Caco-2 (cell line): Measurements from ENCODE around the gene OR8B8. TPM values are rescaled to one million over a fixed set of nuclear protein-coding genes. Genes with fewer than 3 reads are reported as not detected.
"Not testable (repeated sequence)": the region's sequence is repeated elsewhere in the genome, so short reads cannot be mapped to it uniquely, and the experiment has no call there.

Experiments used
- BruUV-seq: library from RNA; stranded (reverse); fragments of 400-500 nt; replicated peaks from 2 replicates; lab custom pipeline; 2021; lab: Mats Ljungman, UMichigan
- CTCF ChIA-PET: fragments of 300-600 bp; sonication (Branson Sonifier 250); formaldehyde crosslinking; loops from one replicate; lab custom pipeline; 2022; ENCODE audit warnings: antibody characterized with exemption; lab: Charles Lee
- POLR2A ChIA-PET: fragments of 300-600 bp; sonication (Branson Sonifier 250); formaldehyde crosslinking; loops from one replicate; lab custom pipeline; 2022; ENCODE audit warnings: antibody characterized with exemption; lab: Charles Lee
- DNase-seq, 2 experiments: peaks; one replicate each; pipeline versions ENCODE4 v3.0.0 to v3.0.0-alpha.2; 2020 to 2022
- H3K27me3 ChIP-seq: replicated peaks from 2 replicates; pipeline ENCODE4 v1.6.0; 2011; ENCODE audit warnings: low read length; ENCODE audit not compliant: control insufficient read depth, insufficient read depth
- H3K36me3 ChIP-seq: 2 replicates; pipeline ENCODE4 v1.5.1; 2011; ENCODE audit warnings: low read length; ENCODE audit not compliant: control insufficient read depth, insufficient read depth
- H3K4me1 ChIP-seq: fragments of 250-450 bp; sonication (Bioruptor Pico); 2 replicates; pipeline ENCODE4 v1.5.1; 2020; ENCODE audit warnings: mild to moderate bottlenecking
- H3K4me3 ChIP-seq: 2 replicates; pipeline ENCODE4 v1.5.1; 2011; ENCODE audit warnings: low read depth, mild to moderate bottlenecking, control low read depth, low read length
- H3K9me3 ChIP-seq: fragments of 250-450 bp; sonication (Bioruptor Pico); 2 replicates; pipeline ENCODE4 v1.5.1; 2020; ENCODE audit warnings: mild to moderate bottlenecking, moderate library complexity
- H3K27ac Mint-ChIP-seq: one replicate; pipeline ENCODE4 v1.8.0; 2022; ENCODE audit warnings: mixed read lengths; ENCODE audit not compliant: unreplicated experiment
- H3K27me3 Mint-ChIP-seq: one replicate; pipeline ENCODE4 v1.8.0; 2022; ENCODE audit warnings: mixed read lengths; ENCODE audit not compliant: insufficient read depth, unreplicated experiment
- H3K36me3 Mint-ChIP-seq: one replicate; pipeline ENCODE4 v1.8.0; 2022; ENCODE audit warnings: mild to moderate bottlenecking, mixed read lengths; ENCODE audit not compliant: insufficient read depth, unreplicated experiment
- H3K4me1 Mint-ChIP-seq: one replicate; pipeline ENCODE4 v1.8.0; 2022; ENCODE audit warnings: low read depth, mixed read lengths; ENCODE audit not compliant: unreplicated experiment
- H3K4me3 Mint-ChIP-seq: one replicate; pipeline ENCODE4 v1.8.0; 2022; ENCODE audit warnings: mild to moderate bottlenecking, moderate library complexity, mixed read lengths; ENCODE audit not compliant: unreplicated experiment
- H3K9me3 Mint-ChIP-seq: one replicate; pipeline ENCODE4 v1.8.0; 2022; ENCODE audit warnings: mixed read lengths; ENCODE audit not compliant: unreplicated experiment
- CTCF ChIP-seq, 2 experiments: fragments of 200-600 bp in 1 of 2; IDR thresholded peaks; 1 replicate in 1 of 2; 2 replicates in 1 of 2; pipeline versions ENCODE4 v1.5.1 to v1.8.0; 2011 to 2022; ENCODE audit warnings: antibody characterized with exemption in 1 of 2, control low read depth in 1 of 2, inconsistent platforms in 1 of 2, low read depth in 1 of 2, low read length in 1 of 2, mild to moderate bottlenecking in 1 of 2, moderate library complexity in 1 of 2; ENCODE audit not compliant: insufficient read depth in 1 of 2, severe bottlenecking in 1 of 2, unreplicated experiment in 1 of 2
- intact Hi-C: fragments of 100-400 bp; cut with micrococcal nuclease; formaldehyde crosslinking; loops from one replicate; pipeline ENCODE4 v1.10.0; 2022; ENCODE audit not compliant: unreplicated experiment
- total RNA-seq: library from RNA; stranded (reverse); gene quantifications from 2 replicates; pipeline ENCODE4 v1.2.3, GENCODE V29; 2022

The OR8B8 gene
- total RNA-seq, 1 experiment from 2014 or later = not detected

DNA sequence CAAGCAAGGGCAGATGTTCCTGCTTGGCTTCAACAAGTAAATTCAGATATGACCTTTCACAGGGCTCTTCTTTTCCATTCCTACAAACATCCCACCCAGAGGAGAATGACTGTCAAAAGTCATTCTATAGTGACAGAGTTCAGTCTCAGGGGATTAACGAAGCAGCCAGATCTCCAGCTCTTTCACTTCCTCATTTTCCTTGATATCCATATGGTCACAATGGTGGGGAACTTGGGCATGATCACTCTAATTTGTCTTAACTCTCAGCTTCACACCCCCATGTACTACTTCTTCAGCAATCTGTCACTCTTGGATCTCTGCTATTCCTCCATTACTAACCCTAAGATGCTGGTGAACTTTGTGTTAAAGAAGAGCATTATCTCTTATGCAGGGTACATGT, 15.0 kb upstream of the OR8B8 start:
- H3K9me3 Mint-ChIP-seq = peaks cover 18% of the 10 kb centered on the region
- BruUV-seq = no TSS peak
- H3K36me3 ChIP-seq = no peaks in the 10 kb centered on the region
- no peaks in the 10 kb centered on the region for H3K4me1 Mint-ChIP-seq
- H3K27me3 Mint-ChIP-seq = peaks cover 21% of the 10 kb centered on the region
- H3K9me3 ChIP-seq = 0 out of 2 replicates have a peak, but pooled peaks cover 5% of the 10 kb centered on the region
- H3K36me3 Mint-ChIP-seq = no peaks in the 10 kb centered on the region
- no peak for TF ChIP-seq CTCF (IDR thresholded peaks at IDR 0.05; ENCODE audit: insufficient read depth in 1 of 2, low read depth in 1 of 2, low read length in 1 of 2, severe bottlenecking in 1 of 2, unreplicated experiment in 1 of 2)
- POLR2A ChIA-PET = no interaction called here
- no peak overlapping the region for H3K27ac Mint-ChIP-seq
- H3K4me3 ChIP-seq = no peak overlapping the region
- DNase-seq = no peak
- CTCF ChIA-PET = no interaction called here
- H3K4me1 ChIP-seq = no peaks in the 10 kb centered on the region
- H3K4me3 Mint-ChIP-seq = no peak overlapping the region
- intact Hi-C loops = no loop called here
- no peaks in the 10 kb centered on the region for H3K27me3 ChIP-seq

GRCh38 chr11:124459379-124459778, 13.9 kb upstream of the OR8B8 start:
- H3K4me3 ChIP-seq, H3K36me3 Mint-ChIP-seq, H3K36me3 ChIP-seq, H3K4me1 Mint-ChIP-seq, H3K27ac Mint-ChIP-seq, H3K4me3 Mint-ChIP-seq, POLR2A ChIA-PET, intact Hi-C loops, DNase-seq, CTCF ChIA-PET, BruUV-seq, H3K27me3 ChIP-seq, H3K4me1 ChIP-seq, H3K9me3 ChIP-seq: not testable (repeated sequence)
- Mint-ChIP-seq H3K27me3 (peaks cover 18% of the 10 kb centered on the region), H3K9me3 (peaks cover 18% of the 10 kb centered on the region)

GRCh38 chr11:124454552-124454951, 9.1 kb upstream of the OR8B8 start:
- BruUV-seq = no TSS peak
- H3K4me1 ChIP-seq = no peaks in the 10 kb centered on the region
- H3K27me3 Mint-ChIP-seq = peaks cover 24% of the 10 kb centered on the region
- H3K4me1 Mint-ChIP-seq = no peaks in the 10 kb centered on the region
- H3K27ac Mint-ChIP-seq = no peak overlapping the region
- H3K9me3 Mint-ChIP-seq = no peaks in the 10 kb centered on the region
- no peak for DNase-seq
- H3K4me3 Mint-ChIP-seq = no peak overlapping the region
- H3K36me3 ChIP-seq = no peaks in the 10 kb centered on the region
- H3K9me3 ChIP-seq = peaks cover 7% of the 10 kb centered on the region; the same call in 1 of the 2 replicates
- H3K4me3 ChIP-seq = no peak overlapping the region
- H3K27me3 ChIP-seq = no peaks in the 10 kb centered on the region
- intact Hi-C loops = no loop called here
- no peak for TF ChIP-seq CTCF (IDR thresholded peaks at IDR 0.05; ENCODE audit: insufficient read depth in 1 of 2, low read depth in 1 of 2, low read length in 1 of 2, severe bottlenecking in 1 of 2, unreplicated experiment in 1 of 2)
- no peaks in the 10 kb centered on the region for H3K36me3 Mint-ChIP-seq
- POLR2A ChIA-PET = no interaction called here
- CTCF ChIA-PET = no interaction called here

- CTCF ChIA-PET = no interaction called here
These were observed 1.4 kb upstream of the OR8B8 start for GRCh38 chr11:124446916-124447315.

More at GRCh38 chr11:124446916-124447315, 1.4 kb upstream of the OR8B8 start:
- Mint-ChIP-seq H3K27ac (no peak overlapping the region), H3K27me3 (peaks cover 12% of the 10 kb centered on the region), H3K9me3 (no peaks in the 10 kb centered on the region), H3K4me3 (no peak overlapping the region), H3K36me3 (no peaks in the 10 kb centered on the region), H3K4me1 (no peaks in the 10 kb centered on the region)
- no peak for TF ChIP-seq CTCF (IDR thresholded peaks at IDR 0.05; ENCODE audit: insufficient read depth in 1 of 2, low read depth in 1 of 2, low read length in 1 of 2, severe bottlenecking in 1 of 2, unreplicated experiment in 1 of 2)
- no peaks in the 10 kb centered on the region for H3K4me1 ChIP-seq
- no peak for DNase-seq
- no peak overlapping the region for H3K4me3 ChIP-seq
- intact Hi-C loops = no loop called here
- H3K9me3 ChIP-seq = peaks cover 7% of the 10 kb centered on the region; the same call in 1 of the 2 replicates
- POLR2A ChIA-PET = no interaction called here
- H3K27me3 ChIP-seq = no peaks in the 10 kb centered on the region
- H3K36me3 ChIP-seq = no peaks in the 10 kb centered on the region
- BruUV-seq = no TSS peak
